PFSK-1 (cell line): ENCODE measurements around the gene PRX.

Experiments
- FOXP2 ChIP-seq: optimal IDR thresholded peaks from 2 replicates; pipeline ENCODE3; 2011; ENCODE audit warnings: borderline replicate concordance, control low read depth, inconsistent platforms; ENCODE audit not compliant: insufficient read depth; ENCODE audit errors: extremely low read length, extremely low read depth
- POLR2AphosphoS5 ChIP-seq: IDR thresholded peaks from 2 replicates; pipeline ENCODE4 v1.6.1; 2012; ENCODE audit warnings: low read depth, mild to moderate bottlenecking, control low read depth, low read length, moderate library complexity
- REST ChIP-seq, 2 experiments: IDR thresholded peaks; 2 replicates each; pipeline versions ENCODE4 v1.6.1 to v1.8.0; 2011 to 2012; ENCODE audit warnings: low read depth in 2 of 2, low read length in 2 of 2, control low read depth in 1 of 2, inconsistent platforms in 1 of 2, mild to moderate bottlenecking in 1 of 2, moderate library complexity in 1 of 2; ENCODE audit not compliant: insufficient read depth in 1 of 2
- SIN3A ChIP-seq: IDR thresholded peaks from 2 replicates; pipeline ENCODE4 v1.6.1; 2012; ENCODE audit warnings: mild to moderate bottlenecking, low read length, moderate library complexity, borderline replicate concordance; ENCODE audit not compliant: insufficient read depth
- TAF1 ChIP-seq: IDR thresholded peaks from 2 replicates; pipeline ENCODE4 v1.6.1; 2012; ENCODE audit warnings: low read length, control low read depth, borderline replicate concordance; ENCODE audit not compliant: insufficient read depth

GRCh38 chr19:40419066-40419612 lies 6.0 kb upstream of the PRX start:
- no peak for TF ChIP-seq POLR2AphosphoS5
- TF ChIP-seq TAF1 = no peak
- no peak for TF ChIP-seq SIN3A
- no peak for TF ChIP-seq REST (IDR thresholded peaks at IDR 0.05; ENCODE audit: insufficient read depth in 1 of 2, low read depth in 2 of 2, low read length in 2 of 2)
- no peak for TF ChIP-seq FOXP2
